H1 (cell line): ENCODE results near the gene GYPA. TPM values are rescaled to one million over a fixed set of nuclear protein-coding genes. Genes with fewer than 3 reads are reported as not detected.

ENCODE experiments used
- CTCF ChIA-PET: fragments of 300-600 bp; sonication (Branson Sonifier 250); formaldehyde crosslinking; loops from one replicate; lab custom pipeline; 2021; ENCODE audit not compliant: partially characterized antibody; lab: Charles Lee
- POLR2A ChIA-PET: fragments of 300-600 bp; sonication (Branson Sonifier 250); formaldehyde crosslinking; loops from one replicate; lab custom pipeline; 2021; ENCODE audit warnings: inconsistent platforms; ENCODE audit not compliant: partially characterized antibody; lab: Charles Lee
- DNase-seq, 2 experiments: peaks; one replicate each; pipeline versions ENCODE4 v3.0.0 to v3.0.0-alpha.2; 2010 to 2022; ENCODE audit warnings: low spot score in 2 of 2, low read depth in 1 of 2, mixed read lengths in 1 of 2
- FAIRE-seq: peaks from 2 replicates; lab custom pipeline; 2011; peaks lifted over from hg19 to GRCh38; lab: Jason Lieb, UNC
- H2AFZ ChIP-seq: 2 replicates; pipeline ENCODE4 v1.8.1; 2012; ENCODE audit warnings: low read length, inconsistent platforms
- H2AK5ac ChIP-seq: 2 replicates; pipeline ENCODE4 v1.6.1; 2013; ENCODE audit warnings: low read depth, low read length
- H2BK120ac ChIP-seq: replicated peaks from 2 replicates; pipeline ENCODE3; 2013; ENCODE audit warnings: low read depth, low read length, inconsistent platforms
- H2BK12ac ChIP-seq: 2 replicates; pipeline ENCODE4 v1.6.1; 2013; ENCODE audit warnings: low read depth, low read length
- H2BK15ac ChIP-seq: 2 replicates; pipeline ENCODE4 v1.6.1; 2013; ENCODE audit warnings: low read length
- H2BK20ac ChIP-seq: 2 replicates; pipeline ENCODE4 v1.6.1; 2013; ENCODE audit warnings: low read length
- H2BK5ac ChIP-seq: 2 replicates; pipeline ENCODE4 v1.6.1; 2013; ENCODE audit warnings: low read depth, low read length
- H3K14ac ChIP-seq: 2 replicates; pipeline ENCODE4 v1.6.1; 2013; ENCODE audit warnings: inconsistent platforms; ENCODE audit not compliant: insufficient read length
- H3K18ac ChIP-seq: 2 replicates; pipeline ENCODE4 v1.6.1; 2013; ENCODE audit warnings: low read length; ENCODE audit errors: extremely low read depth
- H3K23ac ChIP-seq: 2 replicates; pipeline ENCODE4 v1.6.1; 2013; ENCODE audit warnings: inconsistent platforms; ENCODE audit not compliant: insufficient read length
- H3K23me2 ChIP-seq: 2 replicates; pipeline ENCODE4 v1.6.1; 2013; ENCODE audit warnings: low read depth, low read length
- H3K27ac ChIP-seq: 2 replicates; pipeline ENCODE4 v1.6.1; 2011; ENCODE audit warnings: low read depth, low read length, inconsistent platforms
- H3K27me3 ChIP-seq, 4 experiments: replicated peaks in 1 of 4; 1 replicate in 1 of 4; 2 replicates in 3 of 4; pipeline versions ENCODE4 v1.6.1 to v1.8.1; 2011 to 2013; ENCODE audit warnings: low read length in 3 of 4, mild to moderate bottlenecking in 3 of 4, inconsistent platforms in 2 of 4, mixed read lengths in 2 of 4, moderate library complexity in 1 of 4; ENCODE audit not compliant: control insufficient read depth in 3 of 4, insufficient read depth in 3 of 4; ENCODE audit errors: extremely low read depth in 1 of 4
- H3K36me3 ChIP-seq, 4 experiments: 2 replicates each; pipeline versions ENCODE4 v1.6.1 to v1.8.1; 2011 to 2013; ENCODE audit warnings: mild to moderate bottlenecking in 4 of 4, low read length in 3 of 4, moderate library complexity in 2 of 4, control low read depth in 1 of 4, inconsistent platforms in 1 of 4; ENCODE audit not compliant: insufficient read depth in 4 of 4, control insufficient read depth in 2 of 4
- H3K4ac ChIP-seq: replicated peaks from 2 replicates; pipeline ENCODE3; 2013; ENCODE audit warnings: low read length, low read depth, mixed read lengths, inconsistent platforms; ENCODE audit not compliant: insufficient read length
- H3K4me1 ChIP-seq, 4 experiments: replicated peaks in 1 of 4; 1 replicate in 1 of 4; 2 replicates in 3 of 4; pipeline versions ENCODE4 v1.6.1 to v1.8.1; 2011 to 2013; ENCODE audit warnings: low read length in 3 of 4, inconsistent platforms in 2 of 4, mixed read lengths in 1 of 4; ENCODE audit not compliant: insufficient read depth in 4 of 4, control insufficient read depth in 3 of 4
- H3K4me2 ChIP-seq, 2 experiments: 2 replicates each; pipeline versions ENCODE4 v1.6.1 to v1.8.1; 2011 to 2013; ENCODE audit warnings: low read depth in 2 of 2, low read length in 2 of 2, control low read depth in 1 of 2, inconsistent platforms in 1 of 2, mild to moderate bottlenecking in 1 of 2; ENCODE audit not compliant: insufficient read depth in 1 of 2
- H3K4me3 ChIP-seq, 4 experiments: fragments of 200-600, 300-600 bp in 1 of 4; sonication (generic), shearing (Covaris generic), sonication (Bioruptor Twin) in 1 of 4; 2 replicates each; pipeline versions ENCODE4 v1.5.1 to v1.8.1; 2011 to 2016; ENCODE audit warnings: low read length in 4 of 4, low read depth in 3 of 4, control low read depth in 2 of 4, inconsistent platforms in 2 of 4, mild to moderate bottlenecking in 2 of 4, mixed read lengths in 1 of 4, moderate library complexity in 1 of 4; ENCODE audit not compliant: insufficient read depth in 2 of 4; ENCODE audit errors: extremely low read depth in 1 of 4
- H3K56ac ChIP-seq: replicated peaks from 2 replicates; pipeline ENCODE3; 2013; ENCODE audit warnings: low read depth, mild to moderate bottlenecking, mixed read lengths, low read length, inconsistent platforms; ENCODE audit not compliant: insufficient read length
- H3K79me1 ChIP-seq: 2 replicates; pipeline ENCODE4 v1.6.1; 2013; ENCODE audit warnings: low read depth, low read length, control low read depth
- H3K79me2 ChIP-seq, 2 experiments: 2 replicates each; pipeline versions ENCODE4 v1.6.1 to v1.8.1; 2012 to 2013; ENCODE audit warnings: low read length in 2 of 2, mild to moderate bottlenecking in 2 of 2, inconsistent platforms in 1 of 2; ENCODE audit not compliant: insufficient read depth in 2 of 2, control insufficient read depth in 1 of 2
- H3K9ac ChIP-seq, 4 experiments: replicated peaks in 1 of 4; 1 replicate in 1 of 4; 2 replicates in 3 of 4; pipeline versions ENCODE4 v1.6.1 to v1.8.1; 2011 to 2013; ENCODE audit warnings: low read depth in 3 of 4, low read length in 3 of 4, control low read depth in 2 of 4, mild to moderate bottlenecking in 2 of 4, moderate library complexity in 2 of 4, inconsistent platforms in 1 of 4; ENCODE audit errors: extremely low read depth in 1 of 4
- H3K9me3 ChIP-seq, 2 experiments: 2 replicates each; pipeline versions ENCODE4 v1.6.1 to v1.8.1; 2012 to 2013; ENCODE audit warnings: mild to moderate bottlenecking in 2 of 2, moderate library complexity in 2 of 2, control low read depth in 1 of 2, inconsistent platforms in 1 of 2, low read depth in 1 of 2, low read length in 1 of 2, mixed read lengths in 1 of 2; ENCODE audit not compliant: insufficient read depth in 2 of 2
- H4K20me1 ChIP-seq, 2 experiments: replicated peaks in 1 of 2; 2 replicates each; pipeline versions ENCODE3 to v1.8.1; 2011 to 2013; ENCODE audit warnings: inconsistent platforms in 2 of 2, low read length in 2 of 2, mild to moderate bottlenecking in 1 of 2; ENCODE audit not compliant: insufficient read depth in 2 of 2, control insufficient read depth in 1 of 2
- H4K5ac ChIP-seq: 2 replicates; pipeline ENCODE4 v1.6.1; 2013; ENCODE audit warnings: low read length, low read depth, mixed read lengths, inconsistent platforms; ENCODE audit not compliant: insufficient read length
- H4K8ac ChIP-seq: 2 replicates; pipeline ENCODE4 v1.8.0; 2013; ENCODE audit warnings: mild to moderate bottlenecking, moderate library complexity, low read length, inconsistent platforms; ENCODE audit not compliant: insufficient read depth; ENCODE audit errors: extremely low read depth
- H4K91ac ChIP-seq: replicated peaks from 2 replicates; pipeline ENCODE3; 2013; ENCODE audit warnings: low read length, mixed read lengths, inconsistent platforms; ENCODE audit not compliant: insufficient read length
- CREB1 ChIP-seq: IDR thresholded peaks from 2 replicates; pipeline ENCODE4 v1.6.1; 2012; ENCODE audit warnings: inconsistent platforms
- EP300 ChIP-seq, 2 experiments: IDR thresholded peaks; 1 replicate in 1 of 2; 2 replicates in 1 of 2; pipeline ENCODE4 v1.6.1; 2011 to 2012; ENCODE audit warnings: low read depth in 2 of 2, low read length in 2 of 2, mild to moderate bottlenecking in 2 of 2, borderline replicate concordance in 1 of 2, inconsistent platforms in 1 of 2, moderate library complexity in 1 of 2
- FOSL1 ChIP-seq: IDR thresholded peaks from 2 replicates; pipeline ENCODE4 v1.6.1; 2011; ENCODE audit warnings: mild to moderate bottlenecking, low read depth, low read length, moderate library complexity; ENCODE audit not compliant: insufficient read depth
- GTF2F1 ChIP-seq: IDR thresholded peaks from 2 replicates; pipeline ENCODE4 v1.6.1; 2012; ENCODE audit warnings: low read depth, low read length, improper control_type of control experiment, borderline replicate concordance
- MAX ChIP-seq: IDR thresholded peaks from 2 replicates; pipeline ENCODE4 v1.6.1; 2012; ENCODE audit warnings: inconsistent platforms
- NANOG ChIP-seq: IDR thresholded peaks from 2 replicates; pipeline ENCODE4 v1.6.1; 2011; ENCODE audit warnings: low read length, low read depth, mild to moderate bottlenecking, inconsistent platforms; ENCODE audit not compliant: insufficient read depth, poor library complexity, severe bottlenecking
- POU5F1 ChIP-seq: IDR thresholded peaks from 2 replicates; pipeline ENCODE4 v1.6.1; 2011; ENCODE audit warnings: low read depth, mild to moderate bottlenecking, low read length, moderate library complexity
- RAD21 ChIP-seq, 2 experiments: IDR thresholded peaks in 1 of 2; conservative IDR thresholded peaks in 1 of 2; 2 replicates each; pipeline ENCODE4 v1.6.1; 2011; ENCODE audit warnings: low read depth in 2 of 2, low read length in 2 of 2, improper control_type of control experiment in 1 of 2, inconsistent platforms in 1 of 2, mild to moderate bottlenecking in 1 of 2, moderate library complexity in 1 of 2
- RFX5 ChIP-seq: IDR thresholded peaks from 2 replicates; pipeline ENCODE4 v1.6.1; 2011; ENCODE audit warnings: low read depth, low read length, improper control_type of control experiment, borderline replicate concordance
- SAP30 ChIP-seq: fragments of 300-600 bp; sonication (generic); IDR thresholded peaks from 2 replicates; pipeline ENCODE4 v1.7.1; 2012; ENCODE audit warnings: low read length, moderate library complexity, mild to moderate bottlenecking, inconsistent platforms; ENCODE audit not compliant: insufficient read depth, insufficient replicate concordance
- WGBS, 2 experiments: shearing (Covaris generic) in 1 of 2; methylation state at CpG; one replicate each; pipeline versions ENCODE4 v1.1.6 to v1.1.7; 2013 to 2015; ENCODE audit warnings: low lambda C conversion rate in 2 of 2, mixed read lengths in 2 of 2, inconsistent platforms in 1 of 2, low coverage in 1 of 2, missing lambda C conversion rate in 1 of 2; ENCODE audit not compliant: insufficient replicate concordance in 2 of 2, insufficient coverage in 1 of 2, insufficient read length in 1 of 2; ENCODE audit errors: extremely low coverage in 1 of 2, missing lambda C conversion rate in 1 of 2; 5-methylcytosine and 5-hydroxymethylcytosine counted together
- polyA plus RNA-seq, 7 experiments: library from polyadenylated mRNA; depleted of rRNA in 3 of 7; stranded (reverse) in 5 of 7; unstranded in 2 of 7; fragments of >200 nt in 5 of 7; fragments of 200-250 nt in 2 of 7; gene quantifications; 1 replicate in 5 of 7; 2 replicates in 1 of 7; 4 replicates in 1 of 7; pipeline versions ENCODE4 v1.2.1 to v1.2.3, GENCODE V29; 2011 to 2013; ENCODE audit warnings: missing spikeins in 2 of 7, mixed read lengths in 2 of 7
- total RNA-seq: library from RNA; stranded (reverse); fragmentation: NEBNext Ultra II Directional; extraction: Animal tissue kit (Norgen Biotek cat#: 25700); gene quantifications from 2 replicates; pipeline ENCODE4 v1.2.1, GENCODE V29; 2021

The GYPA gene
- total and polyA plus RNA-seq, 2 of the 8 experiments (the other 6 are each of a cell fraction or from before 2014, with no cell fraction given), result not detected

GRCh38 chr4:144179152-144179739 is 38.7 kb upstream of the GYPA start:
- FAIRE-seq, result no peak
- no peak overlapping the region for H2AFZ ChIP-seq
- CTCF ChIA-PET, result interaction anchor here (0.5 to 2.0 kb wide), 5 partner anchors 9 to 825 kb away, joined by 3 to 5 read pairs (median 3); no protein-coding TSS in a partner anchor
- TF ChIP-seq POU5F1, result no peak
- no peak for TF ChIP-seq RAD21 (IDR thresholded peaks at IDR 0.05 in 1 of 2, conservative IDR thresholded peaks at IDR 0.05 in 1 of 2; ENCODE audit: low read depth in 2 of 2, low read length in 2 of 2)
- no peak for TF ChIP-seq FOSL1
- TF ChIP-seq CREB1, result no peak
- TF ChIP-seq MAX, result no peak
- no peak for TF ChIP-seq NANOG
- TF ChIP-seq SAP30, result no peak
- no peak for TF ChIP-seq RFX5
- no peak for TF ChIP-seq EP300 (IDR thresholded peaks at IDR 0.05; ENCODE audit: borderline replicate concordance in 1 of 2, low read depth in 2 of 2, low read length in 2 of 2)
- no peak for TF ChIP-seq GTF2F1

More at GRCh38 chr4:144179152-144179739, 38.7 kb upstream of the GYPA start:
- no peaks in the 10 kb centered on the region; a peak in 1 of 4 replicates for H3K9me3 ChIP-seq
- H3K9ac ChIP-seq, result no peak overlapping the region
- H3K36me3 ChIP-seq, result no peaks in the 10 kb centered on the region
- no peak overlapping the region for H3K56ac ChIP-seq
- peaks cover 0 to 3% (median 1%) of the 10 kb centered on the region in 4 experiments; a peak in 1 of 7 replicates for H3K4me1 ChIP-seq
- H3K4me2 ChIP-seq, result no peak overlapping the region
- H3K14ac ChIP-seq, result no peak overlapping the region
- H4K91ac ChIP-seq, result no peak overlapping the region
- H3K27ac ChIP-seq, result no peak overlapping the region
- no peaks in the 10 kb centered on the region for H3K23me2 ChIP-seq
- no peak overlapping the region for H3K18ac ChIP-seq
- H2BK12ac ChIP-seq, result no peak overlapping the region
- no peak overlapping the region for H4K8ac ChIP-seq
- no peak overlapping the region for H3K4ac ChIP-seq
- H2BK20ac ChIP-seq, result no peak overlapping the region
- no peak overlapping the region for H4K5ac ChIP-seq
- H2BK5ac ChIP-seq, result no peak overlapping the region
- H2BK120ac ChIP-seq, result no peak overlapping the region
- H3K4me3 ChIP-seq, result no peak overlapping the region
- DNase-seq, result no peak
- H3K27me3 ChIP-seq, result no peaks in the 10 kb centered on the region
- 82% methylated on average over 1 of the region's 1 CpG; no CpG with 5 or more reads in 1 of the 2 experiments for WGBS, 2 experiments
- no peaks in the 10 kb centered on the region for H3K79me1 ChIP-seq
- H3K79me2 ChIP-seq, result no peaks in the 10 kb centered on the region
- H2BK15ac ChIP-seq, result no peak overlapping the region
- POLR2A ChIA-PET, result no interaction called here
- no peak overlapping the region for H2AK5ac ChIP-seq
- H4K20me1 ChIP-seq, result no peaks in the 10 kb centered on the region
- no peak overlapping the region for H3K23ac ChIP-seq
